GM19438 (cell line): Measurements from ENCODE around the gene TRAF3IP3.

ENCODE experiments used
- ATAC-seq: cut with Tn5 transposase; IDR thresholded peaks from one replicate; pipeline ENCODE4 v1.9.1; 2021; ENCODE audit warnings: low read depth; ENCODE audit not compliant: unreplicated experiment

The TRAF3IP3 gene

GRCh38 chr1:209736490-209737117 lies 19.2 kb upstream of the TRAF3IP3 start:
- no peak for ATAC-seq

- ATAC-seq: no peak
Observed at GRCh38 chr1:209737118-209737505, 18.7 kb upstream of the TRAF3IP3 start.

GRCh38 chr1:209738270-209738669 lies 17.6 kb upstream of the TRAF3IP3 start:
- no peak for ATAC-seq

GRCh38 chr1:209741193-209741592 lies 14.7 kb upstream of the TRAF3IP3 start:
- no peak for ATAC-seq

- no peak for ATAC-seq
Observed at GRCh38 chr1:209741889-209742288, 14.0 kb upstream of the TRAF3IP3 start.

GRCh38 chr1:209742409-209743144 lies 13.3 kb upstream of the TRAF3IP3 start:
- no peak for ATAC-seq

- ATAC-seq: no peak
Observed at GRCh38 chr1:209743145-209743482, 12.7 kb upstream of the TRAF3IP3 start.

- no peak for ATAC-seq
Observed at GRCh38 chr1:209746451-209747165, 9.2 kb upstream of the TRAF3IP3 start.

- peak; percentile 48 for ATAC-seq
Observed at GRCh38 chr1:209747580-209748262, 8.1 kb upstream of the TRAF3IP3 start.

- ATAC-seq: no peak
Observed at GRCh38 chr1:209748620-209749019, 7.2 kb upstream of the TRAF3IP3 start.

- ATAC-seq: no peak
Observed at GRCh38 chr1:209749205-209749604, 6.6 kb upstream of the TRAF3IP3 start.

GRCh38 chr1:209749670-209750323 lies 6.1 kb upstream of the TRAF3IP3 start:
- no peak for ATAC-seq

GRCh38 chr1:209751627-209752231 lies 4.1 kb upstream of the TRAF3IP3 start:
- ATAC-seq: peak; percentile 51

GRCh38 chr1:209752890-209753289 lies 3.0 kb upstream of the TRAF3IP3 start:
- no peak for ATAC-seq

- no peak for ATAC-seq
Observed at GRCh38 chr1:209755256-209755655, 597 bp upstream of the TRAF3IP3 start.

GRCh38 chr1:209756615-209757445 lies 977 bp downstream of the TRAF3IP3 start:
- ATAC-seq: peak; percentile 31

GRCh38 chr1:209758400-209758799 lies 2.5 kb downstream of the TRAF3IP3 start:
- ATAC-seq: no peak

- ATAC-seq: no peak
Observed at GRCh38 chr1:209759829-209760359, 4.0 kb downstream of the TRAF3IP3 start.

- ATAC-seq: no peak
Observed at GRCh38 chr1:209761011-209761635, 5.3 kb downstream of the TRAF3IP3 start.
